GM21529 (cell line): ENCODE measurements around the gene APRT.

Experiments
- ATAC-seq: cut with Tn5 transposase; IDR thresholded peaks from one replicate; pipeline ENCODE4 v1.9.1; 2021; ENCODE audit not compliant: unreplicated experiment

APRT gene

DNA sequence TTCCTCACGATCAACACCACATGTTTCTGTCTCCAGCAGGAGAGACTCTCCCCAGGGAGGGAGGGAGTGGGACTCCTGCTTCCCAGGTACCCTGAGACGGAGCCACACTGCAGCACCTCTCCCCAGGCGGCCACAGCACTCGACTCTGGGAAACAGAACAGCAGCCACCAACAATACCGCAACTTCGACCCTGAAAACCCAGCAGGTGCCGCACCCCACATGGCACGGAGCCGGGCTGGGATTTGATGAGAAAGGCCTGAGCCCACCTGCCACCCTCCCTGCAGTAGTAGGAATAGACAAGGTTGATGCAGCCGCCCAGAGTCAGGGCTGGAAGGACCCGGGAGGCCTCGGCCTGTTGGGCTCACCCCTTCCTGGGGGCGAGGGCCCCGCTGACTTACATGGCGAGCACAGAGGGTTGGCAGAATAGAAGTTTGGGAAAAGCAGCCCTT lies 30.6 kb upstream of the APRT start:
- ATAC-seq, result no peak

DNA sequence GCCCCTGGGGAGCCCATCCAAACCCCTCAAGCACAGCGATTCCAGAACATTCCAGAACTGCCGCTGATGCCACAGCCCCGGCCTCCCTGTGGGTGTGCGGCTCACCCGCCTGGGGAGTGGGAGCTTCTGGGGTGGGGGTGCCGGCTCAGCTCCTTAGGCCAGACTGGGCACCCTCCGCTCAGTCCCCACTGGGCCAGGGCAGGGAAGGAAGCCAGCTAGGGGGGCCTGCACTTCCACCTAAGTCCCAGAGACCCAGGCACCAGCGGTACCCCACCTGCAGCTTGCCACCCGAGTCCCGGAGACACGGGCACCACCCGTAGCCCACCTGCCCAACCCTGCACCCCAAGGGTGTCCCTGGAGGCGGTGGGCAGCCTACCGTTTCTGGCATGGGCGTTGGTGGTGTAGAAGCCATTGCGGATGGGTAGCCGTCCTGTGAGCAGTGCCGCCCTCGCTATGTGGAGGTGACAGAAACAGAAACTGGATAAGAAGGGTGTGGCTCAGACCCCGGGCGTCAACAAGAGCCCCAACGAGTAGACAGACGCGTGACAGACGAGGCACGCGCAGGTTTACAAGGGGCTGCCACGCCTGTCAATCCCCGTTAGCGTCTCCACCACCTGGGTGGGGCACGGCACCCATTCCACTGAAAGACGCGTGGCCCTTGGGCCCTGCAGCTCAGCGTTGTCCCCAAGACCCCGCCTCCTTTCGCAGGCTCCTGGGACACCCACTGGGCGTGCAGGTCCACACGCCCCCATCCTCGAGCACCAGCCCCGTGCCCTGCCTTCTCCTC lies 30.0 kb upstream of the APRT start:
- ATAC-seq, result no peak

- no peak for ATAC-seq
Measured at GRCh38 chr16:88840600-88841215, 29.0 kb upstream of the APRT start.

DNA sequence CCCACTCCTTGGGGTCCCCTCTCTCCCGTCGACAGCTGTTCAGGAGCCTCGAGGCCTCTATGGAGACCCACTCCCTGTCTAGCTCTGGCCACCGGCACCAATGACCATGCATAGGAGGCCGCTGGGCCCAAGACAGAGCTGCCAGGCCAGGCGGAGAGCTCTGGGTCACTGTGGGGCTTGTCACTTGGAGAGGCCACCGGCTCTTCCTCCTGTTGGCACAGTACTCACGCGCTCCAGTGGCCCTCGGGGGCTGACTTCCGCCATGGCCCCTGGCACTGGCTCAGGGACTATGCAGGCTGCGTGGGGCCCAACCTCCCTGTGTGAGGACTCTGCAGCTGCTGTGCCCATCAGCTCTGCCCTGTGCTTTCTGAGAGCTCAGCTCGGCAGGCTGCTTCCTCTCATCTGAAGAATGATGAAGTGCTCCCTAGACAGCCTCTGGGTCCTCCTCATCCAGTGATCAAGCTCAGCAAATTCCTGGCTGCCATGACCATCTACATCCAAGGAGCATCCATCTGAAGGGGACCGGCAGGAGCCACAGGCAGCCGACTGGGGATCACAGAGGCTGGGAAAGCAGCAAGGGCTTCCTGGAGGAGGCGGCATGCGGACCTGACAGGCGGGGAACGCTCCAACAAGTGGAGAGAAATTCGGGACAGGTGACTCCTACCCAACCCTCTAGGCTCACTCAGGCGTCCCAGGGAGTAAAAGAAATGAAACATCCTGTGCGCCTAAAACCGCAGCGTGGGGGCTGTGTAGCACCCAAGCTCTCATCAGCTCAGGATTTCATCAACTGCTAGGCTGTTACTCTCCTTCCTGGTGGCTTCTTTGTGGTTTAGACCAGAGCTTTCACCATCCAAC lies 28.2 kb upstream of the APRT start:
- ATAC-seq, result no peak

DNA sequence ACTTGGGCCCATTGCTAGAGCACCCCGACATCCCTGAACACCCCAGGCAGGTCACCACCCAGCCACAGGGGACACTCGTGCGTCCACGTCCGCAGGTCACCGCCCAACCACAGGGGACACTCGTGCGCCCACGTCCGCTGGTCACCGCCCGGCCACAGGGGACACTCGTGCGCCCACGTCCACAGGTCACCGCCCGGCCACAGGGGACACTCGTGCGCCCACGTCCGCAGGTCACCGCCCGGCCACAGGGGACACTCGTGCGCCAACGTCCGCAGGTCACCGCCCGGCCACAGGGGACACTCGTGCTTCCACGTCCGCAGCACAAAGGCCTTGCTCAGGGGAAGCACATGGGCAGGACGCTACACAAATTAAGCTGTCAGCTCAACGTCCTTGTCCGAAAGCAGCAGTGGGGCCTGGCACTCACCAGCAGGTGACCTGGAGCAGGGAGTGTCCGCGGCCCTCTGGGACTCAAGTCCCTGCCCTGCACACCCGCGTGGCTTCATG lies 27.4 kb upstream of the APRT start:
- no peak for ATAC-seq

GRCh38 chr16:88838566-88838965 lies 26.8 kb upstream of the APRT start:
- no peak for ATAC-seq

- no peak for ATAC-seq
Measured at GRCh38 chr16:88837806-88838205, 26.1 kb upstream of the APRT start.

- no peak for ATAC-seq
Measured at GRCh38 chr16:88836791-88837190, 25.1 kb upstream of the APRT start.

DNA sequence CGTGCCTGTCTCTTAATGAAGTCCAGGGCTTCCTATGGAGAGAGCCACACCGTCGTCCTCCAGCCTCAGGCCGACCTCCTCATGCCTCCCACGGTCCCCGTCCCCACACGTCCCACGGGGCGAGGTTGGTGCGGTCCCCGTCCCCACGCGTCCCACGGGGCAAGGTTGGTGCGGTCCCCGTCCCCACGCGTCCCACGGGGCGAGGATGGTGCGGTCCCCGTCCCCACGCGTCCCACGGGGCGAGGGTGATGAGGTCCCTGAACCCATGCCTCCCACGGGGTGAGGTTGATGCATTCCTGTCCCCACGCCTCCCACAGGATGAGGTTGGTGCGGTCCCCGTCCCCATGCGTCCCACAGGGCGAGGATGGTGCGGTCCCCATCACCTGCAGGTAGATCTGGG lies 24.1 kb upstream of the APRT start:
- no peak for ATAC-seq

- no peak for ATAC-seq
Measured at GRCh38 chr16:88835383-88835782, 23.7 kb upstream of the APRT start.

GRCh38 chr16:88834670-88835069 lies 22.9 kb upstream of the APRT start:
- ATAC-seq, result no peak

GRCh38 chr16:88833086-88833485 lies 21.4 kb upstream of the APRT start:
- ATAC-seq, result no peak

DNA sequence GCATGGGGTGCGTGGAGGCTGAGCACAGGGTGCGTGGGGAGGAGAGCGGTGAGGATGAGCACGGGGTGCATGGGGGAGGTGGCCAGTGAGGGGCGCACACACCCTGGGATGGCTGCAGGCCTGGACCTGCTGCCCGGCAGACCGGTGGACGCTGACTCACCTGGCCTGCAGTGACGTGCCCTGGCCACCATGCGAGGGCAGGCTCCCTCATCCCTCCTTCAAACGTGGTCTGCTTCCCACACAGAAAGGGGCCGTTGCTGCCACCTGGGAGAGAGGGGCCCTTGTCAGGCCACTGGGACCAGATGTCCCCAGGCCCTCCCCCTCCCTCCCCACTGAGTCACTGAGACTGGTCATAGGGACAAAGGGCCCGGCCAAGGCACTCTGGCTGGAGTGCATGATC lies 20.1 kb upstream of the APRT start:
- ATAC-seq, result no peak

DNA sequence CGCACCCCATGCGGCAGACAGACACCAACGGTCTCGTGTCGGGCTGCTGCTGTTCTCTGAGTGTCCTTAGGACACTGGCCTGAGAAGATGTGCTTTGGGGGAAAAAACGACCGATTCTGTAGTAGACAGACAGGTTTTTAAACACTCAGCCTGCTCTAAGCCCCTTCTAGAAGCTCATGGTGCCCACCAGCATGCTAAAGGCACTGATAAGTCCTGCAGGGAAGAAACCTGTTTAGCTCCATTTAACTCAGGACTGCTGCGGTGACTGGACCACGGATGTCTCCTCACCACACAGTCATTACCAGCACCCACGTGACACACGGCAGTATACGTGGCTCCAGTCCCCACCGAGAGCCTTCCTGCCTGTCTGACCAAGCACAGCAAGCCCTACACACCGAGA lies 19.1 kb upstream of the APRT start:
- no peak for ATAC-seq

DNA sequence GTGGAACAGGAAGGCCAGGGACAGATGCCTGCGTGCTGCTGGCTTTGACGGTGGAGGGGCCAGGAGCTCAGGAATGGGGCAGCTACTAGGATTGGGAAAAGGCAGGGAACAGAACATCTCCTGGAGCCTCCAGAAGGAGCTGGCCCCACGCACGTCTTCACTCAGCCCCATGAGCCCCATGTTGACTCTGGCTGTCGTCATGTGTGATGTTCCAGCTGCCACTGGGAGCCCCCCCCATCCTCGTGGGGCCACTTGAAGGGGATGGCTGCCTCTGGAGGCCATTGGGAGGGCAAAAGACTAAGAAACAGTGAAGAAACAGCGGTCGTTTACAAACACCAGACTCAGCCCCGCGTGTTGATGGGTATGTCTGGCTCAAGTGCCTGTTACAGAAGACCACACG lies 18.5 kb upstream of the APRT start:
- no peak for ATAC-seq

DNA sequence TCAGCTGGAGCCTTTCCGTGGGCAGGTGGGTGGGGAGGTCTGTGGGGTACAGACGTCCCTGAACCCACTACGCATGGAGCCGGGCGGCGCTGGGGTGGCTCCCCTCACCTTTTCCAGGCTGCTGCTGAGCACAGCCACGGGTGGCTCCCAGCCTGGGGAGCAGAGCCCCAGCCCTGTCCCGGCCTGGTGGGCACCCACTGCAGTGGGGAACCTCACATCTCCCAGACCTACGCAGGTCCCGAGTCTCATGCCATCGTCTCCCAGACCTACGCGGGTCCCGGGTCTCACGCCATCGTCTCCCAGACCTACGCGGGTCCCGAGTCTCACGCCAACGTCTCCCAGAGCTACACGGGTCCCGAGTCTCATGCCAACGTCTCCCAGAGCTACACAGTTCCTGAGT lies 17.0 kb upstream of the APRT start:
- no peak for ATAC-seq

DNA sequence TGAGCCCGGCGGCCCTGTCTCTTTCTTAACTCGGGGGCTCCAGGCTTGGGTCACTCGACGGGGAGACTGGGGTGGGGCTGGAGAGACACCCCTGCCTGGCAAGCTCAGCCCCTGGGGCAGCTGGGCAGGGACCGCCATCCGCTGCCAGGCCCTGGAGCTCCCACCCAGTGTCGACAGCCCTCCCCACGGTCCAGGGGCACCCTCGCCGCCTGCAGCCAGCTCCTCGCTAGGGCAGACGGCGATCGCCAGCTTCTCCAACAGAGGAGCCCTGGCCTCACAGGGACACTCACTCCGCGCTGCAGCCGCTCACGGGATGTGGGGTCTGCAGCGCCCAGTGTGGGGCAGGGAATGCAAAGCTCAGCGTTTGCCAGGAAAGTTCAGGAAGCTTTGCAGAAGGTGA lies 16.0 kb upstream of the APRT start:
- ATAC-seq, result no peak

DNA sequence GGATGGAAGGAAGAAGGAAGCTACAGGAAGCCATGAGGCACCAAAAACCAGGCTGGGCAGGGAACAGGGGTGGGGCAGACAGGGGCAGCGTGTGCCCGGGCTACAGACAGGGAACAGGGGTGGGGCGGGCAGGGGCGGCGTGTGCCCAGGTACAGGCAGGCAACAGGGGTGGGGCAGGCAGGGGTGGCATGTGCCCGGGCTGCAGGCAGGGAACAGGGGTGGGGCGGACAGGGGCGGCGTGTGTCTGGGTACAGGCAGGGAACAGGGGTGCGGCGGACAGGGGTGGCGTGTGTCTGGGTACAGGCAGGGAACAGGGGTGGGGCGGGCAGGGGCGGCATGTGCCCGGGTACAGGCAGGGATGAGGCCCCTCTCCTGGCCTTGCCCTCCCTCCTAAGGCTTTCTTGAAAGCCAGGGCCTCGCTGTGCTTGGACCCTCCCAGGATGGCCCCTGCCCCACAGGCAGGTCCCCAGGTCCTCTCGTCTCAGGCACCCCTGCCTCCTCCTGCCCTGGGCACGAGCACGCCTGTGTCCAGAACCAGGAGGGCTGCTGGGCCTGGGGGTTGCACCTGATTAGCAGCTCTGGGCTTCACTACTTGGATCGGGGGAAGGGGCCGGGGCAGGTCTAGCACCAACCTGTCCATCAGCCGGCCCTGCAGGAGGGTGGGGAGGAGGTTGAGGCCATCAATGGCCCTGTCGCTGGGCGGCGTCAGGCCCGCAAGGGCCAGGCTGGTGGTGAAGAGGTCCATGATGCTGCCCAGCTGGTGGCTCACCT lies 14.5 kb upstream of the APRT start:
- ATAC-seq, result no peak

GRCh38 chr16:88825146-88825545 lies 13.4 kb upstream of the APRT start:
- ATAC-seq, result no peak

- ATAC-seq, result no peak
Measured at GRCh38 chr16:88824256-88825077, 12.7 kb upstream of the APRT start.
